ENCODE measurements around the gene WNT4.
"Not testable (repeated sequence)": the region's sequence is repeated elsewhere in the genome, so short reads cannot be mapped to it uniquely, and the experiment has no call there.

The WNT4 gene

GRCh38 chr1:22105611-22106207 is 37.2 kb downstream of the WNT4 start:
- Histone ChIP-seq H3K36me3 (replicated peaks) (peaks cover 36% of the 10 kb centered on the region), H3K27me3 (ENCODE audit: low read depth) (no peaks in the 10 kb centered on the region), H3K9me3 (no peaks in the 10 kb centered on the region), H3K4me3 (no peak overlapping the region), H3K4me1 (no peaks in the 10 kb centered on the region)
- peak; percentile 51 to 69 for DNase-seq (ENCODE audit: low spot score in 2 of 2)
- in situ Hi-C loops (cut with MboI; ENCODE audit: low sequenced_read_pairs) = no loop called here

DNA sequence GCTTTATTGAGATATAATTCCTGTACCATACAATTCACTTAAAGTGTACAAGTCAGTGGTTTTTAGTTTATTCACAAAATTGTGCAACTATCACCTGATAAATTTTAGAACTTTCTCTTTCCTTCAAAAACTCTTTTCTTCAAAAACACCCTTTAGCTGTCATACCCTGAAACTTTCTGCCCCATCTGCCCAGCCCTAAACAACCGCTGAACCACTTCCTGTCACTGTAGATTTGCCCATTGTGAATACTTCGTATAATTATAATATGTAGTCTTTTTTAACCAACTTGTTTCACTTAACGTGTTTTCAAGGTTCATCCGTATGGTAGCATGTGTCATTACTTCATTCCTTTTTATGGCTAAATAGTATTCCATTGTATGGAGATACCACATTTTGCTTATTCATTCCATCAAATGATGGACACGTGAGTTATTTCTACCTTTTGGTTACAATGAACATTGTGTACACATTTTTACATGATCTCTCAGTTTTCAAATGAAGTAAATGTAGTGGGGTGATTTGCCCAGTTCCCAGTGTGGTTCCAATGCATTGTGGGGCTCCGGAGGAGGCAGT is 37.9 kb downstream of the WNT4 start:
- DNase-seq (ENCODE audit: low spot score in 2 of 2) = no peak
- Histone ChIP-seq H3K36me3 (replicated peaks) (peaks cover 32% of the 10 kb centered on the region), H3K27me3 (ENCODE audit: low read depth) (no peaks in the 10 kb centered on the region), H3K4me1 (no peaks in the 10 kb centered on the region), H3K4me3 (no peak overlapping the region), H3K9me3 (no peaks in the 10 kb centered on the region)
- in situ Hi-C loops (cut with MboI; ENCODE audit: low sequenced_read_pairs) = no loop called here

GRCh38 chr1:22104094-22104493 is 38.8 kb downstream of the WNT4 start:
- H3K27me3 ChIP-seq (ENCODE audit: low read depth) = no peaks in the 10 kb centered on the region
- H3K9me3 ChIP-seq = no peaks in the 10 kb centered on the region
- no peak for DNase-seq (ENCODE audit: low spot score in 2 of 2)
- H3K4me3 ChIP-seq = no peak overlapping the region
- in situ Hi-C loops (cut with MboI; ENCODE audit: low sequenced_read_pairs) = no loop called here
- peaks cover 28% of the 10 kb centered on the region for H3K36me3 ChIP-seq (replicated peaks)
- no peaks in the 10 kb centered on the region for H3K4me1 ChIP-seq

DNA sequence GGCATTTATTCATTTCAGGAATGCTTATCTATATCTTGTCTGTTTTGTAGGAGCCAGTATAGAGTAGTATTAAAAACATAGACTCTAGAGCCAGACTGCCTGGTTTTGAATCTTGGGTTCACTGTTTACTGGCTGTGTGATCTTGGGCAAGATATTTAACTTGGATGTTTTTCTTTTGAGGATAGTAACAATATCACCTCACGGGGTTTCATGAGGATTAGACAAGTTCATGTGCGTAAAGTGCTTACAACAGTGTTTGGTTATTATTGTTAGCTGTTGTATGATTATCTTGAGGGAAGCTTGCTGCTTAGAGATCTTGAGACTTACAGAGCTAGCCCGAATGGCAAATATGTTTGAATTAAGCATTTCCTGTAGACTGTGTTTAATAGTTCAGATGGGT is 40.2 kb downstream of the WNT4 start:
- no peak for DNase-seq (ENCODE audit: low spot score in 2 of 2)
- Histone ChIP-seq H3K9me3 (no peaks in the 10 kb centered on the region), H3K4me3 (no peak overlapping the region), H3K4me1 (no peaks in the 10 kb centered on the region), H3K27me3 (ENCODE audit: low read depth) (no peaks in the 10 kb centered on the region), H3K36me3 (replicated peaks) (peaks cover 33% of the 10 kb centered on the region)
- in situ Hi-C loops (cut with MboI; ENCODE audit: low sequenced_read_pairs) = no loop called here

GRCh38 chr1:22101995-22102394 is 40.9 kb downstream of the WNT4 start:
- no peaks in the 10 kb centered on the region for H3K27me3 ChIP-seq (ENCODE audit: low read depth)
- no peak for DNase-seq (ENCODE audit: low spot score in 2 of 2)
- no peaks in the 10 kb centered on the region for H3K9me3 ChIP-seq
- H3K36me3 ChIP-seq (replicated peaks) = peaks cover 38% of the 10 kb centered on the region
- in situ Hi-C loops (cut with MboI; ENCODE audit: low sequenced_read_pairs) = no loop called here
- H3K4me3 ChIP-seq = no peak overlapping the region
- H3K4me1 ChIP-seq = no peaks in the 10 kb centered on the region

DNA sequence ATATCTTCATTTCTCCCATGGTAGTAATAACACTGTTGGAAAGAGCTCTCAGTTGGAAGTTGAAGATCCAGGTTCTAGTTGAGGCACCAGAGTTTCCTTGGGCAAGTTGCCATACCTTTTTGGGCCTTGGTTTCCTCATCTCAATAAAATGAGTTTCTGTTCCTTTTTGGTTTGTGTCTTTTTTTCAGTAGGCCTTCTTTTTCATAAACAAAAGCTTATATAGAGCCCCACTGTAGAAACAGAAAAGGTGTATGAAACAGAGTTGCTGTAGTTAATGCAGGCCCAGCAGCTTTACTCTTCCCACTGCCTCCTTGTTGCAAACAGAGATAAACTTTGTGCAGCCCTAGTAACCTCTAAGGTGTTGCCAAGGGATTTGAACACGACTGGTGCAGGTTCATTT is 41.7 kb downstream of the WNT4 start:
- in situ Hi-C loops (cut with MboI; ENCODE audit: low sequenced_read_pairs) = no loop called here
- Histone ChIP-seq H3K9me3 (no peaks in the 10 kb centered on the region), H3K4me3 (no peak overlapping the region), H3K4me1 (no peaks in the 10 kb centered on the region), H3K27me3 (ENCODE audit: low read depth) (no peaks in the 10 kb centered on the region), H3K36me3 (replicated peaks) (peaks cover 40% of the 10 kb centered on the region)
- DNase-seq (ENCODE audit: low spot score in 2 of 2) = no peak

GRCh38 chr1:22100168-22100567 is 42.7 kb downstream of the WNT4 start:
- Histone ChIP-seq H3K4me3 (no peak overlapping the region), H3K27me3 (ENCODE audit: low read depth) (no peaks in the 10 kb centered on the region), H3K9me3 (no peaks in the 10 kb centered on the region), H3K4me1 (no peaks in the 10 kb centered on the region), H3K36me3 (replicated peaks) (peaks cover 36% of the 10 kb centered on the region)
- in situ Hi-C loops (cut with MboI; ENCODE audit: low sequenced_read_pairs) = no loop called here
- DNase-seq (ENCODE audit: low spot score in 2 of 2) = no peak

- DNase-seq (ENCODE audit: low spot score in 2 of 2) = no peak
- Histone ChIP-seq H3K9me3 (no peaks in the 10 kb centered on the region), H3K4me1 (no peaks in the 10 kb centered on the region), H3K4me3 (no peak overlapping the region), H3K36me3 (replicated peaks) (peaks cover 46% of the 10 kb centered on the region), H3K27me3 (ENCODE audit: low read depth) (no peaks in the 10 kb centered on the region)
- in situ Hi-C loops (cut with MboI; ENCODE audit: low sequenced_read_pairs) = no loop called here
These were observed 44.1 kb downstream of the WNT4 start for GRCh38 chr1:22098752-22099151.

DNA sequence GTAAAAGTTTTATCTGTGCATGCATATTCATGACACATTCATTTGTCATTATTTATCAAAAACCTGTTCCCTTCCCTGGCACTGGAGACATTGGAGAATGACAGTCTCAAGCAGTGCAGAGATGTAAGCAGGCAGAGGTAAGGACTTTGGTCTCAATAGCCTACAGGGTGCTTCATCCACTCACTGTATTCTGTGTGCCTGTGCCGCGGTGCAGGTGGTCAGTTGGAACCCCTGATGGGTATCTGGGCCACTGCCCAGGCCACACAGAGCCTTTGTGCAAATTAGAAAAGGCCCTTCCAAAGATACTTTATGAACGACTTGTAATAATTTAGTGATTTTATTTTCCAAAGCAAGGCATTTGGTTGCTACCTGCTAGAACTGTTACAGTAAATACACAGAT is 46.4 kb downstream of the WNT4 start:
- no peaks in the 10 kb centered on the region for H3K4me1 ChIP-seq
- no peak for DNase-seq (ENCODE audit: low spot score in 2 of 2)
- in situ Hi-C loops (cut with MboI; ENCODE audit: low sequenced_read_pairs) = no loop called here
- H3K36me3 ChIP-seq (replicated peaks) = peaks cover 57% of the 10 kb centered on the region
- no peaks in the 10 kb centered on the region for H3K27me3 ChIP-seq (ENCODE audit: low read depth)
- H3K4me3 ChIP-seq = no peak overlapping the region
- no peaks in the 10 kb centered on the region for H3K9me3 ChIP-seq

DNA sequence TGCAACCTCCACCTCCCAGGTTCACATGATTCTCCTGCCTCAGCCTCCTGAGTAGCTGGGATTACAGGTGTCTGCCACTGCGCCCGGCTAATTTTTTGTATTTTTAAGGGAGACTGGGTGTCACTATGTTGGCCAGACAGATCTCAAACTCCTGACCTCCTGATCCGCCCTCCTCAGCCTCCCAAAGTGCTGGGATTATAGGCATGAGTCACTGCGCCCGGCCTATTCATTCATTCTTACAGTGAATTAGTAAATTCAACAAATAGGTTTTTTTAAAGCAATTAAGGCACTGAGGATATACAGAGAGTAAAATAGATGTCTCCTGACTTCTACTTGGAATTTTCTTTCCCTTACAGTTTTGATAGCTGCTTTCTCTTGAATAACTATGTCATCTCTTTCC is 46.9 kb downstream of the WNT4 start:
- no peak overlapping the region for H3K4me3 ChIP-seq
- H3K4me1 ChIP-seq = no peaks in the 10 kb centered on the region; the same call in 1 of the 2 replicates
- no peaks in the 10 kb centered on the region for H3K27me3 ChIP-seq (ENCODE audit: low read depth)
- in situ Hi-C loops (cut with MboI; ENCODE audit: low sequenced_read_pairs) = no loop called here
- H3K36me3 ChIP-seq (replicated peaks) = peaks cover 56% of the 10 kb centered on the region
- peak in 1 of 2 experiments; percentile 39 for DNase-seq (ENCODE audit: low spot score in 2 of 2)
- no peaks in the 10 kb centered on the region for H3K9me3 ChIP-seq

GRCh38 chr1:22093513-22093912 is 49.4 kb downstream of the WNT4 start:
- in situ Hi-C loops (cut with MboI; ENCODE audit: low sequenced_read_pairs) = no loop called here
- H3K4me3 ChIP-seq = no peak overlapping the region
- DNase-seq (ENCODE audit: low spot score in 2 of 2) = no peak
- no peaks in the 10 kb centered on the region for H3K9me3 ChIP-seq
- no peaks in the 10 kb centered on the region for H3K27me3 ChIP-seq (ENCODE audit: low read depth)
- H3K4me1 ChIP-seq = peaks cover 13% of the 10 kb centered on the region; the same call in 1 of the 2 replicates
- peaks cover 63% of the 10 kb centered on the region for H3K36me3 ChIP-seq (replicated peaks)

- in situ Hi-C loops (cut with MboI; ENCODE audit: low sequenced_read_pairs); H3K27me3 ChIP-seq (ENCODE audit: low read depth); DNase-seq (ENCODE audit: low spot score in 2 of 2); H3K4me3 ChIP-seq; H3K9me3 ChIP-seq: not testable (repeated sequence)
- H3K36me3 ChIP-seq (replicated peaks) = peaks cover 62% of the 10 kb centered on the region
- peaks cover 13% of the 10 kb centered on the region; the same call in 1 of the 2 replicates for H3K4me1 ChIP-seq
These were observed 50.7 kb downstream of the WNT4 start for GRCh38 chr1:22092026-22092768.

DNA sequence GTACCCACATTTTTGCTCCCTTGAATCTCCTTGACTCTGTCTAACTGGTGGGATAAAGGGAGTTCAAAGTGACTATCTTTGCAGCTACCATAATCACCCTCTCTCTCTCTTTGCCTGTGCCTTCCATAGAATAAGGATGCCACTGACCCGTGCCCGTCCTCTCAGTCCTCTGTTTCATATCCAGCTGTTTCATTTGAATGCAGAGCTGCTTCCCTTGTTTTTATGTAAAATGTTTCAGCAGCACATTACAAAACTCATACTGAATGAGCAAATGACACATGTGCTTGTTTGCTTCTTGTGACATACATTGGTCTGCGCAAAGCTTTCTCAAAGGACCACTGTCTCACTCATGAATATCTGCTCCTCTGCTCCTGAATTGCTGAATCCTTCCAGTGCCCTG is 52.0 kb downstream of the WNT4 start:
- no peaks in the 10 kb centered on the region for H3K9me3 ChIP-seq
- no peaks in the 10 kb centered on the region for H3K27me3 ChIP-seq (ENCODE audit: low read depth)
- H3K36me3 ChIP-seq (replicated peaks) = peaks cover 67% of the 10 kb centered on the region
- peaks cover 13% of the 10 kb centered on the region; the same call in 1 of the 2 replicates for H3K4me1 ChIP-seq
- DNase-seq (ENCODE audit: low spot score in 2 of 2) = no peak
- in situ Hi-C loops (cut with MboI; ENCODE audit: low sequenced_read_pairs) = no loop called here
- no peak overlapping the region for H3K4me3 ChIP-seq

- Histone ChIP-seq H3K9me3 (no peaks in the 10 kb centered on the region), H3K4me1 (peaks cover 13% of the 10 kb centered on the region; the same call in 1 of the 2 replicates), H3K36me3 (replicated peaks) (peaks cover 68% of the 10 kb centered on the region), H3K4me3 (no peak overlapping the region), H3K27me3 (ENCODE audit: low read depth) (no peaks in the 10 kb centered on the region)
- DNase-seq (ENCODE audit: low spot score in 2 of 2) = no peak
- in situ Hi-C loops (cut with MboI; ENCODE audit: low sequenced_read_pairs) = no loop called here
These were observed 53.1 kb downstream of the WNT4 start for GRCh38 chr1:22089787-22090186.

Data from HAP-1 (cell line).